ENCODE data around the gene HHIPL2. TPM values are rescaled to one million over a fixed set of nuclear protein-coding genes. Genes with fewer than 3 reads are reported as not detected.

The HHIPL2 gene
- total and polyA plus RNA-seq, 2 of the 4 experiments (the other 2 are of a cell fraction) = under 0.01 to 0.12 TPM

DNA sequence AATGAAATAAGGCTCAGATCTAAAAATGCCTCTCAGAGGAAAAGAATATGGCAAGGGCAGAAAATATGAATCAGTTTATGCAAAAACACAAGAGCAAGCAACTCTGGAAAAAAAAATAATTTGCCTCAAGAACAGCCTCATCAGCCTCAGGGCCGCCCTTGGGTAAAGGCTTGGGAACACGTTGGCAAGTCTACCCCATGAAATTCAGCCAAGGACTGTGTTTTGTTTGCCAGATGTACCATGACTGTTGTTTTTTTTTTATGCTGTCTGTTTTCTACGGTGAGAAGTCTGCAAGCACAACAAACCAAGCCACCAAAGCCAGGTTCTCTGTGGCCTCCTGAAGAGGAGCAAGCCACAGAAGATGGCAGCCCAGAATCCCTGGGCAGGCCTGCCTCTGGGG lies 18.0 kb downstream of the HHIPL2 start:
- Histone ChIP-seq H2BK15ac (ENCODE audit: low read depth, low read length) (no peak overlapping the region), H2AK5ac (ENCODE audit: low read depth, low read length) (no peak overlapping the region), H3K4me2 (ENCODE audit: low read depth, low read length) (no peak overlapping the region), H3K4me3 (ENCODE audit: insufficient read depth, low read depth, low read length) (no peak overlapping the region), H4K91ac (ENCODE audit: insufficient read depth, low read depth, low read length) (no peak overlapping the region), H3K4ac (ENCODE audit: low read depth, low read length) (no peak overlapping the region), H3K36me3 (ENCODE audit: control insufficient read depth, insufficient read depth, low read length) (no peaks in the 10 kb centered on the region), H3K18ac (ENCODE audit: low read depth, low read length) (no peak overlapping the region), H4K20me1 (ENCODE audit: insufficient read depth, low read length) (no peaks in the 10 kb centered on the region), H2BK20ac (ENCODE audit: low read depth, low read length) (no peak overlapping the region), H3K56ac (ENCODE audit: extremely low read depth, insufficient read depth, low read length) (no peak overlapping the region), H3K27ac (ENCODE audit: insufficient read depth, low read length) (no peak overlapping the region), H3K23ac (ENCODE audit: low read depth, low read length) (no peak overlapping the region), H3K9me1 (ENCODE audit: insufficient read depth, low read length) (no peaks in the 10 kb centered on the region), H3K79me1 (ENCODE audit: low read depth in 1 of 2, low read length in 2 of 2) (no peaks in the 10 kb centered on the region), H2BK120ac (ENCODE audit: low read depth, low read length) (no peak overlapping the region), H3K14ac (replicated peaks; ENCODE audit: low read depth, low read length) (no peak overlapping the region), H2AFZ (replicated peaks; ENCODE audit: low read length, poor library complexity) (no peak overlapping the region), H4K5ac (ENCODE audit: low read depth, low read length) (no peak overlapping the region), H2AK9ac (replicated peaks; ENCODE audit: low read depth, low read length, poor library complexity) (no peak overlapping the region), H4K8ac (ENCODE audit: low read depth in 2 of 2, low read length in 2 of 2) (no peak overlapping the region), H2BK5ac (ENCODE audit: low read depth, low read length, poor library complexity, severe bottlenecking) (no peak overlapping the region), H3K4me1 (ENCODE audit: control insufficient read depth, insufficient read depth, low read length) (no peaks in the 10 kb centered on the region), H3K9me3 (ENCODE audit: control insufficient read depth, insufficient read depth, low read length) (no peaks in the 10 kb centered on the region), H3K27me3 (ENCODE audit: control insufficient read depth, insufficient read depth, low read length) (peaks cover 8% of the 10 kb centered on the region), H3K9ac (ENCODE audit: low read depth, low read length) (no peak overlapping the region)
- intact Hi-C loops (cut with micrococcal nuclease) (no loop called here), dilution Hi-C loops (cut with HindIII; ENCODE audit: low sequenced_read_pairs, unreplicated experiment) (no loop called here), in situ Hi-C loops (cut with MboI; ENCODE audit: low sequenced_read_pairs) (no loop called here)
- CTCF ChIA-PET = interaction anchor here (1.7 kb wide), 1 partner anchor 16 kb away, joined by 4 read pairs; no protein-coding TSS in a partner anchor
- no TSS peak for BruUV-seq (replicated peaks)
- POLR2A ChIA-PET (ENCODE audit: unreplicated experiment) = interaction anchor here (0.6 to 0.7 kb wide), 2 partner anchors 279 to 721 kb away, joined by 3 to 18 read pairs; no protein-coding TSS in a partner anchor
- WGBS, 2 experiments (ENCODE audit: extremely low coverage in 2 of 2, insufficient read length in 1 of 2) = no CpG with 5 or more reads among the region's 3 CpGs
- DNase-seq (no peak), ATAC-seq (ENCODE audit: low read depth) (no peak)
- no peak for TF ChIP-seq SMC3 (IDR thresholded peaks at IDR 0.05; ENCODE audit: low read depth, low read length)

Measured in IMR-90 (cell line).